Testis (tissue), 2 donors: ENCODE data around the gene EID1.

Experiments
- POLR2A ChIP-seq: fragments of 450-650 bp; IDR thresholded peaks from one replicate; pipeline ENCODE4 v1.6.1; 2017; ENCODE audit warnings: antibody characterized with exemption, mild to moderate bottlenecking, moderate library complexity
- TF ChIP-seq, protein P1 (sequence below), 3 experiments: fragments of 450-650 bp in 2 of 3; fragments of 200-600 bp in 1 of 3; sonication (generic) in 1 of 3; IDR thresholded peaks; one replicate each; pipeline ENCODE4 v1.5.1; 2016 to 2019; ENCODE audit warnings: antibody characterized with exemption in 3 of 3, mild to moderate bottlenecking in 2 of 3, moderate library complexity in 1 of 3

DNA sequence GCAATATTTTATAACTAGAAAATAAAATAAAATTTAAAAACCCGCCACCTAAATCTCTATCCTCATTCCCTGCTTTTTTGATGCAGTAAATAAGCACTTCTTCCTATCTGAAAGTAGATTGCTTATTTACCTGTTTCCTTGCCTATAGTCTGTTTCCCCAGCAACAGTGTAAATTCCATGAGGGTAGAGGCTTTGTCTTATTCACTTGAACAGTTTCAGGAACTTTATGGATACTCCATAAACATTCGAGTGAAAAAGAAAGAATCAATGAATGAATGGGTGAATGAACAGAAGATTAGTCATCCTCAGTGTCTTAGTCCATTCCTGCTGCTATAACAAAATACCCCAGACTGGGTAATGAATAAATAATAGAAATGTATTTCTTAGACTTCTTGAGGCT lies 44.1 kb downstream of the EID1 start:
- TF ChIP-seq POLR2A: no peak
- TF ChIP-seq, protein P1, sequence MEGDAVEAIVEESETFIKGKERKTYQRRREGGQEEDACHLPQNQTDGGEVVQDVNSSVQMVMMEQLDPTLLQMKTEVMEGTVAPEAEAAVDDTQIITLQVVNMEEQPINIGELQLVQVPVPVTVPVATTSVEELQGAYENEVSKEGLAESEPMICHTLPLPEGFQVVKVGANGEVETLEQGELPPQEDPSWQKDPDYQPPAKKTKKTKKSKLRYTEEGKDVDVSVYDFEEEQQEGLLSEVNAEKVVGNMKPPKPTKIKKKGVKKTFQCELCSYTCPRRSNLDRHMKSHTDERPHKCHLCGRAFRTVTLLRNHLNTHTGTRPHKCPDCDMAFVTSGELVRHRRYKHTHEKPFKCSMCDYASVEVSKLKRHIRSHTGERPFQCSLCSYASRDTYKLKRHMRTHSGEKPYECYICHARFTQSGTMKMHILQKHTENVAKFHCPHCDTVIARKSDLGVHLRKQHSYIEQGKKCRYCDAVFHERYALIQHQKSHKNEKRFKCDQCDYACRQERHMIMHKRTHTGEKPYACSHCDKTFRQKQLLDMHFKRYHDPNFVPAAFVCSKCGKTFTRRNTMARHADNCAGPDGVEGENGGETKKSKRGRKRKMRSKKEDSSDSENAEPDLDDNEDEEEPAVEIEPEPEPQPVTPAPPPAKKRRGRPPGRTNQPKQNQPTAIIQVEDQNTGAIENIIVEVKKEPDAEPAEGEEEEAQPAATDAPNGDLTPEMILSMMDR (IDR thresholded peaks at IDR 0.05): no peak
